DMS153 treated with DMSO at 0.1 percent for 48 hours (cell line): ENCODE results near the gene PRSS27.
"Not testable (repeated sequence)": the region's sequence is repeated elsewhere in the genome, so short reads cannot be mapped to it uniquely, and the experiment has no call there.

Source experiments
- DNase-seq: peaks from one replicate; lab custom pipeline; 2025; ENCODE audit not compliant: unreplicated experiment; lab: John Stamatoyannopoulos, UW

Gene PRSS27

GRCh38 chr16:2728034-2728433, 8.0 kb upstream of the PRSS27 start:
- no peak for DNase-seq

- DNase-seq = no peak
Measured at GRCh38 chr16:2726923-2727322, 6.9 kb upstream of the PRSS27 start.

GRCh38 chr16:2724816-2725348, 4.9 kb upstream of the PRSS27 start:
- DNase-seq = no peak

GRCh38 chr16:2724088-2724676, 4.2 kb upstream of the PRSS27 start:
- DNase-seq = no peak

GRCh38 chr16:2721634-2722173, 1.7 kb upstream of the PRSS27 start:
- not testable (repeated sequence) for DNase-seq

GRCh38 chr16:2720719-2721633, 952 bp upstream of the PRSS27 start:
- peak; percentile 58 for DNase-seq

- DNase-seq = no peak
Measured at GRCh38 chr16:2719328-2720063, 528 bp downstream of the PRSS27 start.

GRCh38 chr16:2717383-2718263, 2.4 kb downstream of the PRSS27 start:
- no peak for DNase-seq

GRCh38 chr16:2716948-2717347, 3.1 kb downstream of the PRSS27 start:
- no peak for DNase-seq

GRCh38 chr16:2715966-2716885, 3.8 kb downstream of the PRSS27 start:
- no peak for DNase-seq

GRCh38 chr16:2715519-2715918, 4.5 kb downstream of the PRSS27 start:
- no peak for DNase-seq

GRCh38 chr16:2715064-2715463, 5.0 kb downstream of the PRSS27 start:
- no peak for DNase-seq

GRCh38 chr16:2713985-2714774, 5.8 kb downstream of the PRSS27 start:
- no peak for DNase-seq

- no peak for DNase-seq
Measured at GRCh38 chr16:2713523-2713922, 6.5 kb downstream of the PRSS27 start.

- no peak for DNase-seq
Measured at GRCh38 chr16:2712546-2712945, 7.5 kb downstream of the PRSS27 start.

- no peak for DNase-seq
Measured at GRCh38 chr16:2712063-2712441, 8.0 kb downstream of the PRSS27 start.

GRCh38 chr16:2711370-2712062, 8.5 kb downstream of the PRSS27 start:
- no peak for DNase-seq

GRCh38 chr16:2710711-2711231, 9.3 kb downstream of the PRSS27 start:
- no peak for DNase-seq
